GM03348 (cell line): ENCODE data around the gene FAM47C.
"Not testable (repeated sequence)": the region's sequence is repeated elsewhere in the genome, so short reads cannot be mapped to it uniquely, and the experiment has no call there.

ENCODE experiments used
- DNase-seq: peaks from one replicate; pipeline ENCODE4 v3.0.0; 2012; ENCODE audit warnings: low spot score

FAM47C gene

GRCh38 chrX:37008182-37008581 is at the start of gene FAM47C:
Gene FAM47C (plus strand): TSS chrX:37008366. CDS start chrX:37008411, 45 bp downstream.
- not testable (repeated sequence) for DNase-seq

DNA sequence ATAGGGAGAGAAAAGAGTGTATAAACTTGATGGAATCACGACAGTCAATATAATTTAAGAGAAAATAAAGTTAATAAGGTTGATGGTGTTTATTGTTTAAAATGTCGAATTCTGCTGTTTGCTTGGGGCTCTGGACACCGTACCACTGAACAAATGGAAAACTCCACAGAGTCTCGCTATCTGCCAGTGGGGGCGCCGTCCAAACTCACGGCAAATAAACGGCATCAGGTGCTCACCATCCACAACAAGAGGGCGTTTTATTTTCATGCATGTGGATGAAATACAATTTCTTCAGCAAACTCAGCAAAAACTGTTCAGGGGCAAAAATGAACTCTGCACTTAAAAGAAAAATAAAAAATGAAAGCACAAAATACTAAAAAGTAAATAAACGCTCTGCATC is 46.6 kb upstream of the FAM47C start:
- DNase-seq = no peak

DNA sequence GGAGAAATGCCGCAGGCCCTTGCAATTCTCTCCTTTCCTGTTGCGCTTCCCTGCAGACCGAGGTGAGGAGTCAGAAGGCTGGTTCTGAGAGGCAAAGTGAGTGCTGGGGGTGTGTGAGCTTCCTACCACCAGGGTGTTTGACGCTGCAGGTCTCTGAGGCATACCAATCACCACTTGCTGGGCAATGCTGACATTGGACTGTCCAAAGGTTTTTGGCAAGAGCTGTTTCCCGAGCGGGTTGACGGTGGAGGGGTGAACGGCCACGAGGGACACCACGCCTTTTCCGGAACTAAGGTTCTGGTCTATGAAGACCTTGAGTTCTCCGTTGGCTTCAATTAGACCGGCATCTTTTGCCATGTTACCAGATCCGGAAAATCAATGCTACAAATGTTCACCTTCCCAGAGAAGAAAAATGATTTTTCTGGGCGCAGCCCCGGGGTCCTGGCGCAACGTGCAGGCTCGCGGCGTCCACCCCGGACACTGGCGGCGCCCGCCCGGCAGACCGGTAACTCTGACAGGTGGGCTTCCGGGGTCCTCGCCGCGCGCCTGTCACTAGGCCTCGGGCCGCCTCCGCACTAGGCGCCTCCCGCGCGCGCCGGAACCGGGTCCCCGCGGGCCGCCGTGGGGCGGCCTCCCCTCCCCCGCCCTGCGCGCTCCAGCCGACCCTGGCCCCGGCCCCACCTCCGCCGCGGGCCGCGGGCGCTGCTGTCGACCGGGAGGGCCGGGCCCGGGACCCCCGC is 44.9 kb upstream of the FAM47C start:
- DNase-seq = no peak

- DNase-seq = no peak
Observed at GRCh38 chrX:36963852-36964251, 44.3 kb upstream of the FAM47C start.

DNA sequence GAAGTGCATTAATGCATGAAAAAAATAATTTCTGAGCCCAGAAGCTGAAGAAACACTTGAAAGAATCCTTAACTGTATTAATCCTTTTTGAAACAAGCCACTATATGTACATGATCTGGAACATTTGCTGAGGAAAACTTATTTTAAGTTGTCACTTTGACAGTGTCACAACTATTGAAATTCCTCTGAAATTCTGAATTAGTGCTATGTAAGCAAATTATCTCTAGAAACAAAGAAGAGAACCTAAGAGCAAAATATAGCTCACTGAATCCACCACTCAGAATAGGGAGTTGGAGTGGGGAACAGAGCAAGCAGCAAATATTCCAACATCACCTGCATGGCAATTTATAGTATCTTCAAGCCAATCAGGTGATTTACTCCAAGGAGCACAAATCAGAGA is 34.6 kb upstream of the FAM47C start:
- DNase-seq = no peak

DNA sequence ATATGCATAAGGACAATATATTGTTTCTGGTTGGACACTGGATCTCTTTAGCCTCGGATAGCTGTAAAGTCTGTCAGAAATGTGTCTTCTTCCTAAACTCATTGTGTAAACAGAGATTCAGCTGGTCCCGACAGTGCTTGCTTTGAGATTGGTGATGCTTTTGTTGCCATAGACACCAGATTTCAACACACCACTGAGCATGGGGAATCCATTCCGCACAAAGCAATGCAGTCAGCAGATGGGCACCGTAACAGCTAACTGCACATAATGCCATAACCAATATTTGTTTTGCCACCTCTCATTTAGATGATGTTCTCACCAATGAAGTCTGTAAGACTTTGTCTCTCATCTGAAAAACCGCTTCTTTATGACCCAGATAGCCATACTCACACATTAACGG is 33.3 kb upstream of the FAM47C start:
- no peak for DNase-seq

- DNase-seq = no peak
Observed at GRCh38 chrX:36978886-36979285, 29.3 kb upstream of the FAM47C start.

DNA sequence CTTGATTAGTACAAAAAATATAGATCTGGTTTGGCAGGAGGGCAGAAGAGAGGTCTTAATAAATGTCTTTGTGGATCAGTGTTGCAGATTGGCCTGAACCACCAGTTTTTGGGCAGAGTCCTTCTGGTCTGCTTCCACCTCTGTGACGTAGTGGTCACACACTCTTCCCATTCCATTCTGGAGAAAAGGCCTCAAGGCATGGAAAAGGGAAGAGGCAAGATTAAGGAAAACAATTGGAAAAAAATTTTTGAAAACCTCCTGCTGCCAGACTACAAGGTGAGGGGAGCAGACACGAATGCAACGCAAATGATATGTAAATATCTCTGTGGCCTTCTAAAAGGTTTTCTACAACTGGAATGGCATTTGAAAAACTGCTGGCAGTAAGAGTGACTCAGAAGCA is 24.3 kb upstream of the FAM47C start:
- DNase-seq = no peak

DNA sequence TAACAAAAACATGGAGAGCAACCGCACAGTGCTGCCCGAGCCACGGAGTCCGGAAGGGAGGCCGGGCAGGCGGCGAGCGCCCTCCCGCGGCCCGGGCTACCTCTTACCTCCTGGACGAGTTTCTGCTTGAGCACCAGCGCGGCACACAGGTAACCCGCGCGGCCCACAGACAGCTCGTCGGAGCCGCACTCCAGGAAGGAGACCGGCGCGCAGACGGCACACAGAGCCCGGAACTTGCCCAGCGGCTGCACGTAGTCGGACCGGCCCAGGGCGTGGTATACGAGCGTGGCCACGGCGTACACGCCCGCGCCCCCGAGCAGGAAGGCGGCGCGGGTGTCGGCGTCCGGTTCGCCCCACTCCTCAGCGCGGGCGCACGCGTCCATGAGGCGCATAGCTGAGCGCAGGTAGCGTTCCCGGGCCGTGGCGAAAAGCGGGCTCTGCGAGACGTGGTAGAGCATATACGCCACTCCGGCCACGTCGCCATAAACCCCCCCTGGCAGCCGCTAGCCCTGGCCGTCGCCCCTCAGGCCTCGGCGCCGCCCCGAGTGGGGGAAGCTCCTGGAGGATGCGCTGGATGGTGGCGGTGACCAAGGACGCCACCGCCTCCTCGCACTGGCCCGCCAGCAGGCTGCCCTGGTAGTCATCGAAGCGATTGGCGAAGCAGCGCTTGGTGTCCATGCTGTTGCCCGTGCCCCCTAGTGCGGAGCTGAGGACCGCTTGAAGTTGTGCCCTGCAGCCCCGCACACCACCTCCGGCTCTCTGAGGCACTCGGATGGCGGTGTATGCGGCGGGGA is 22.6 kb upstream of the FAM47C start:
- DNase-seq = not testable (repeated sequence)

GRCh38 chrX:36986231-36986630 is 21.9 kb upstream of the FAM47C start:
- no peak for DNase-seq

GRCh38 chrX:36987212-36987611 is 21.0 kb upstream of the FAM47C start:
- not testable (repeated sequence) for DNase-seq

DNA sequence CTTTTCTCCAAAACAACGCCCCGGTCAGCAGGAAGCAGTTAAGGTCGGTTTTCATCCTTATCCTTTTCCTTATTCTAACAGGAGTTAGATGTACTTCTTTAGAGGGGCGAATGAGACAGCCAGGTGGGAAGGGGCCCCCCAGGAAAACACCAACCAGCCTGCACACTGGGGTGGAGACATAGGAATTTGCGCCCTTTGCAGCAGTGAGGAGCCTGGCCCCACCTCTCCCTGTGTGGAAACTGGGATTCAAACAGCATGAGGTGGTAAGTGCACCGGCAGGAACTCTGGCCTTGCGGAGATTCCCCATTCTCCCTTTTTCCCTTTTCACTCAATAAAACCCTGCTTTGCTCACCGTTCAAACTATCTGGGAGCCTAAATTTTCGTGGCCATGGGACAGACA is 8.0 kb upstream of the FAM47C start:
- DNase-seq = no peak

DNA sequence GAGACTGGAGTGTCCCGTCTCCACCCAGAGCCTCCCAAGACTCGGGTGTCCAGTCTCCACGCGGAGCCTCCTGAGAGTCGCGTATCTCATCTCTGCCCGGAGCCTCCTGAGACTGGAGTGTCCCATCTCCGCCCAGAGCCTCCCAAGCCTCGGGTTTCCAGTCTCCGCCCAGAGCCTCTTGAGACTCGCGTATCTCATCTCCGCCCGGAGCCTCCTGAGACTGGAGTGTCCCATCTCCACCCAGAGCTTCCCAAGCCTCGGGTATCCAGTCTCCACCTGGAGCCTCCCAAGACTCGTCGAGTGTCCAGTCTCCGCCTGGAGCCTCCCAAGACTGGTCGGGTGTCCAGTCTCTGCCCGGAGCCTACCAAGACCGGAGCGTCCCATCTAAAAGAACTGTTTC is 2.3 kb downstream of the FAM47C start:
- DNase-seq = no peak

GRCh38 chrX:37034260-37034659 is 26.1 kb downstream of the FAM47C start:
- DNase-seq = not testable (repeated sequence)

DNA sequence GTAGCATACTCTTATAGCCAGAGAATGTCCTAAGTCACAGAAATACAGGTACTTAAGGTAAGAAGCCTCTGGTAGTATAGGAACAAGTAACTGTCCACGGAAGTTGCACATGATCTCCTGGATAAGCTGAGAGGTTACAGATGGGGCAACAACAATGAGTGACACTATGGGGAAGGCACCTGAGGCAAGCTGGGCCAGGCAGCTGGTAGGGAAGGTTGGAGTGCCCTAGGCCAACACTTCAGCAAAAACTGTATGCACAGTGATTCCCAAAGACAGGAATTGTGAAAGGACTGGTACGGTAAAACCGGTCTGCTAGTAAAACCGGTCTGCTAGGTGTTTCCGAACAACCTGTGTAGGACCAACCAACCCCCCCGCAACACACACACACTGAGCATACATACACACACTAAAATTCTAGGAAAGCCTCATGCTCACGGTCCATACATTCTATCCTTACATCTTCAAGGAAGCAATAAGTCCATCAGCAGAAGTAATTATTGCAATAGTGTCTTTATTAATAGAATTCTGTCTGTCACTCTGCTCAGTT is 28.6 kb downstream of the FAM47C start:
- DNase-seq = not testable (repeated sequence)

- DNase-seq = not testable (repeated sequence)
Observed at GRCh38 chrX:37038814-37039213, 30.6 kb downstream of the FAM47C start.

GRCh38 chrX:37042956-37043885 is 35.1 kb downstream of the FAM47C start:
- DNase-seq = not testable (repeated sequence)

- no peak for DNase-seq
Observed at GRCh38 chrX:37047776-37048175, 39.6 kb downstream of the FAM47C start.

- DNase-seq = not testable (repeated sequence)
Observed at GRCh38 chrX:37057572-37057971, 49.4 kb downstream of the FAM47C start.

DNA sequence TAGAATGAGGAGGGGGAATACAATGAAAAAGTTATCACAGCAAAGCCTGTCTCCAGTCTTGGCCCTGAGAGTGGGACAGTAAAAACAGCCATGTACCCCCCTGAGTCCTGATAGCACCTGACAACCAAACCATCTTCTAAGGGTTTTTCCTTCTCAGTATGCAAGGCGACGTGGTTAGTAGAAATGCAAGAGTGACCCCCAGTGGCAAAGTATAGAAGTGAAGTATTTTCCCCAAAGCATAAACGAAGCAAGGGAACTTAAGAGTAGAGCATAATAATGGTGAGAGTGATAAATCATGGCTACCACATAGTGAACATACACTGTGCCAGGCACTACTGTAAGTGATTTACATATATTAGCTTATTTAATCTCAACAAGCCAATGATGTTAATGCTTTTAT is 52.8 kb downstream of the FAM47C start:
- peak; percentile 6 for DNase-seq
